Psoas muscle (tissue), 8 donors: ENCODE data around the gene IGSF9B. TPM values are rescaled to one million over a fixed set of nuclear protein-coding genes. Genes with fewer than 3 reads are reported as not detected.
A peak's percentile ranks its signal among the peaks of the same experiment; 100 is the strongest.

Experiments used
- ATAC-seq, 4 donors: fragments of 200-7000 bp; cut with Tn5 transposase; one replicate each; pipeline ENCODE4 v1.9.1; 2020; ENCODE audit warnings: moderate library complexity in 3 of 4, mild to moderate bottlenecking in 2 of 4
- DNase-seq, 2 donors: peaks; one replicate each; pipeline ENCODE4 v3.0.0-alpha.2; 2020
- H3K27ac ChIP-seq: fragments of 200-600 bp; one replicate; pipeline ENCODE4 v1.8.0; 2022
- H3K27me3 ChIP-seq, 3 donors: fragments of 200-600 bp in 1 of 3; one replicate each; pipeline versions ENCODE4 v1.6.1 to v1.8.0; 2013 to 2022; ENCODE audit warnings: low read length in 2 of 3, mild to moderate bottlenecking in 2 of 3, moderate library complexity in 1 of 3; ENCODE audit not compliant: insufficient read depth in 3 of 3
- H3K36me3 ChIP-seq, 2 donors: fragments of 200-600 bp in 1 of 2; one replicate each; pipeline versions ENCODE4 v1.6.1 to v1.8.0; 2013 to 2022; ENCODE audit warnings: low read depth in 1 of 2, mild to moderate bottlenecking in 1 of 2, moderate library complexity in 1 of 2; ENCODE audit not compliant: insufficient read depth in 1 of 2
- H3K4me1 ChIP-seq: fragments of 200-600 bp; one replicate; pipeline ENCODE4 v1.8.0; 2022
- H3K4me3 ChIP-seq: fragments of 200-600 bp; one replicate; pipeline ENCODE4 v1.8.0; 2022; ENCODE audit warnings: mild to moderate bottlenecking
- H3K9me3 ChIP-seq: fragments of 200-600 bp; one replicate; pipeline ENCODE4 v1.8.0; 2022
- WGBS, 3 donors: extraction: QIAGEN DNeasy Blood & Tissue Kit; methylation state at CpG; one replicate each; pipeline versions ENCODE4 v1.1.6 to v1.1.7; 2013; 5-methylcytosine and 5-hydroxymethylcytosine counted together
- intact Hi-C, 2 donors: fragments of 100-400 bp; cut with DNase I; formaldehyde crosslinking; loops; one replicate each; pipeline versions ENCODE4 v1.11.0 to v1.14.2; 2022
- polyA plus RNA-seq, 3 donors: library from polyadenylated mRNA; stranded (reverse); fragments of 200-250 nt; gene quantifications; one replicate each; pipeline ENCODE4 v1.2.3, GENCODE V29; 2013
- total RNA-seq, 4 donors: library from RNA; stranded (reverse); fragmentation: NEBNext Ultra II Directional in 2 of 4; extraction: Animal tissue kit (Norgen Biotek cat#: 25700) in 2 of 4; gene quantifications; one replicate each; pipeline versions ENCODE4 v1.2.1 to v1.2.4, GENCODE V29; 2021 to 2023
- TF ChIP-seq, protein P1 (sequence below): fragments of 200-600 bp; IDR thresholded peaks from one replicate; pipeline ENCODE4 v1.8.0; 2022; ENCODE audit warnings: antibody characterized with exemption
- donor health status: healthy with polysubstance abuse.
- donor health status: DM: no; HTN: no; CAD: no; lungs with moderate emphysema.
- donor health status: Bipolar disorder and iron deficiency.
- donor health status: healthy.
- donor health status: DM: yes; HTN: yes; CAD: no.
- donor health status: DM: no; HTN: no; CAD: no.
- donor health status: DM: no; HTN: no; CAD: no.
- donor health status: DM: yes; HTN: yes; CAD: no.

Gene IGSF9B
- total and polyA plus RNA-seq, 7 donors = 0.56 to 3.4 (median 0.87) TPM

DNA sequence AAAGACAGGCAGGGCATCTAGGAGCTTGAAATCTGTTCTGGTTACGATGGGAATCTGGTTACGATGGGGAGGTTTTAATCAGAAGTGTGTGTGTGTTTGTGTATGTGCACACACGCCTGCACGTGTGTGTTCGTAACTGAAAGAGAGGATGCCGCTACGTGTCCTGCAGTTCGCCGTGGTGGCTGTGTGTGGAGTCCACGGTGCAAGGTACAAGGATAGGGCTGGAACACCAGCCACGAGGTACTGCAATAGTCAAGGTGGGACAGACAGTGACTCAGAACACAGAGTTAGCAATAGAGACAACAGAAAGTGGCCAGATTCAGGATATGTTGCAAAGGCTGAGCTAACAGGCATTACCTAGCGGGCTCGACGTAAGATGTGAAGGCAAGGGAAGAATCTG is 46.7 kb downstream of the IGSF9B start:
- 88 to 92% (median 90%) methylated on average over 14 of the region's 14 CpGs for WGBS, 3 donors
- Histone ChIP-seq H3K4me1 (no peaks in the 10 kb centered on the region), H3K9me3 (no peaks in the 10 kb centered on the region), H3K36me3 (peaks cover 0 to 44% of the 10 kb centered on the region in 2 donors), H3K27me3 (no peaks in the 10 kb centered on the region), H3K4me3 (no peak overlapping the region), H3K27ac (no peak overlapping the region)
- ATAC-seq (no peak), DNase-seq (peak in 1 of 2 donors; percentile 9)
- TF ChIP-seq, protein P1, sequence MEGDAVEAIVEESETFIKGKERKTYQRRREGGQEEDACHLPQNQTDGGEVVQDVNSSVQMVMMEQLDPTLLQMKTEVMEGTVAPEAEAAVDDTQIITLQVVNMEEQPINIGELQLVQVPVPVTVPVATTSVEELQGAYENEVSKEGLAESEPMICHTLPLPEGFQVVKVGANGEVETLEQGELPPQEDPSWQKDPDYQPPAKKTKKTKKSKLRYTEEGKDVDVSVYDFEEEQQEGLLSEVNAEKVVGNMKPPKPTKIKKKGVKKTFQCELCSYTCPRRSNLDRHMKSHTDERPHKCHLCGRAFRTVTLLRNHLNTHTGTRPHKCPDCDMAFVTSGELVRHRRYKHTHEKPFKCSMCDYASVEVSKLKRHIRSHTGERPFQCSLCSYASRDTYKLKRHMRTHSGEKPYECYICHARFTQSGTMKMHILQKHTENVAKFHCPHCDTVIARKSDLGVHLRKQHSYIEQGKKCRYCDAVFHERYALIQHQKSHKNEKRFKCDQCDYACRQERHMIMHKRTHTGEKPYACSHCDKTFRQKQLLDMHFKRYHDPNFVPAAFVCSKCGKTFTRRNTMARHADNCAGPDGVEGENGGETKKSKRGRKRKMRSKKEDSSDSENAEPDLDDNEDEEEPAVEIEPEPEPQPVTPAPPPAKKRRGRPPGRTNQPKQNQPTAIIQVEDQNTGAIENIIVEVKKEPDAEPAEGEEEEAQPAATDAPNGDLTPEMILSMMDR = no peak
- intact Hi-C loops = no loop called here

DNA sequence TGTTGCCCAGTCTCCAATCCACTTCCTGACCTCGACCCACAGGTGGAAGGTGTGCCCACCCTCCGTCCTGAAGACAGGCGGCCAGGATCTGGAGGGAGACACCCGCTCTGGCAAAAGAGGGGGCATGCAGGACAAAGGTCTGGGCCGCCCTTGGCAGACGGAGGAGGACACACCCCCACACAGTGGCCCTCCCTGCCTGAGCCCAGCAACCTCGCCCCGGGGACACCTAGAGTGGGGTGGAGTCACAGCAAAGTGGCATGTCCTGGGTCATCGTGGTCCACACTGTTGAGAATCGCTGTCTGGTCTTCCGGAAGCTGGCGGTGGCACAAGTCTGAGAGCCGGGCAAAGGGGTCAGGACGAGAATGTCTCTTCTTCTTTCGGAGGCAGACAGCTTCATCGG is 47.9 kb downstream of the IGSF9B start:
- peaks cover 0 to 44% of the 10 kb centered on the region in 2 donors for H3K36me3 ChIP-seq
- H3K27ac ChIP-seq = no peak overlapping the region
- intact Hi-C loops = no loop called here
- no peaks in the 10 kb centered on the region for H3K27me3 ChIP-seq
- no peaks in the 10 kb centered on the region for H3K9me3 ChIP-seq
- TF ChIP-seq, protein P1 = no peak
- H3K4me3 ChIP-seq = no peak overlapping the region
- H3K4me1 ChIP-seq = no peaks in the 10 kb centered on the region
- 88 to 91% (median 89%) methylated on average over 16 of the region's 16 CpGs for WGBS, 3 donors
- ATAC-seq (no peak), DNase-seq (peak in 1 of 2 donors; percentile 30)

DNA sequence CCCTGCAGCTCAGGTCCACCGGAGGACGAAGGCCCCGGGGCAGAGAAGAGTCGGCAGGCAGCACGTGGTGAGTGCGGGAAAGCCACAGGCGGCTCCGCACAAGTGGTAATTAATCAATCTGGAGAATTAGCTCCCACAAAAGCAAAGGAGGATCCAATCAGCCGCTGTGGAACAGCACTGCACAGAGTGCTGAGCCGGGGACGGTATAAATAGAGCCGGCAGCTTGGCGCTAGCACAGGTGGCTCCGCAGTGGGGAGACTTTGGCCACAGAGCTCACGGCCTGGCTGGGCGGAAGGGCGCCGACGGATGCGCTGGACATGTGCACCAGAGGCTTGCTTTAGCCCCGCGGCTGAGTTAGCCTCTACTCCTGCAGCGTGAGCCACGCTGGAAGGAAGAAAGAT is 48.9 kb downstream of the IGSF9B start:
- TF ChIP-seq, protein P1 = no peak
- Histone ChIP-seq H3K9me3 (no peaks in the 10 kb centered on the region), H3K27me3 (no peaks in the 10 kb centered on the region), H3K4me3 (no peak overlapping the region), H3K27ac (no peak overlapping the region), H3K4me1 (no peaks in the 10 kb centered on the region), H3K36me3 (peaks cover 0 to 38% of the 10 kb centered on the region in 2 donors)
- ATAC-seq = peak in 1 of 4 donors; percentile 71
- 90 to 91% (median 90%) methylated on average over 24 of the region's 24 CpGs for WGBS, 3 donors
- intact Hi-C loops = no loop called here
- no peak for DNase-seq

DNA sequence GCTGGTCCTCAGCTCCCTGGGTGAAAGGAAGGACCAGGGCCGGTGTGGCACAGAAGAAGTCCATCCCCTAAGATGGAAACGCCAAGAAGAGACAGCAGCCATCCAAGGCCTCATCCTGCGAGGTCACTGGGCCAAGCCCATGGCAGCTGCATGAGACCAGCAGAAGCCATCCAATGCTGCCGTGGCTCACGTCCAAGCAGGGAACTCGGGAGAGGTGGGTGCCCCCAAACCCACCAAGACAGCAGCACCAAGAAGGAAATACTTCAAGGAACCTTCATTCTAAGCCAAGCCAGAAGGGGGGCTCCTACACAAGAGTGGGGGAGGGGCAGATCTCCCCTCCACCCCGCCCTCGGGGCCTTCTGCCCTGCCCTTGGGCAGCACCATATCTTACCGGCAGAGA is 49.6 kb downstream of the IGSF9B start:
- Histone ChIP-seq H3K4me3 (no peak overlapping the region), H3K27me3 (no peaks in the 10 kb centered on the region), H3K27ac (no peak overlapping the region), H3K9me3 (no peaks in the 10 kb centered on the region), H3K36me3 (peaks cover 0 to 38% of the 10 kb centered on the region in 2 donors), H3K4me1 (no peaks in the 10 kb centered on the region)
- WGBS, 3 donors = 76 to 79% (median 79%) methylated on average over 9 of the region's 9 CpGs
- intact Hi-C loops = no loop called here
- no peak for DNase-seq
- no peak for ATAC-seq
- TF ChIP-seq, protein P1 = no peak

DNA sequence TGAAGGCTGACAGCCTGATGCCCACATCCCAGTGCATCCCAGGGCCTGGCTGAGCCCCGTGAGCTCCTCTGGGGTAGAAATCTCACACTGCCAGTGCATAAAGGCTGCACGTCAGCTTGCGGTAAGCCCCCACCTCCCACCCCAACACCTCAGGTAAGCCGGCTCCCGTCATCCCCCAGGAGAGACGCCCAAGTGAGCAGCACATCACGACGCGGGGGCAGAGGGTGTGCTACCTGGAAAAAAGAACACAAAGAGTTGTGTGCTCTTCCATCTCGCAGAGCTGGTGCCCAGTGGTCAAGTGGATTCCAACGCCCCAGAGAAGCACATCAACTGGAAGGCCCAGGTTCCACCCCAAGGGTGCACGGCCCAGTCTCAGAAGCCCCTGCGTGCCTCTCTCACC is 50.0 kb downstream of the IGSF9B start:
- no peaks in the 10 kb centered on the region for H3K9me3 ChIP-seq
- intact Hi-C loops = no loop called here
- no peaks in the 10 kb centered on the region for H3K27me3 ChIP-seq
- TF ChIP-seq, protein P1 = no peak
- no peak for ATAC-seq
- no peak for DNase-seq
- peaks cover 0 to 36% of the 10 kb centered on the region in 2 donors for H3K36me3 ChIP-seq
- H3K4me3 ChIP-seq = no peak overlapping the region
- no peak overlapping the region for H3K27ac ChIP-seq
- 92 to 95% (median 95%) methylated on average over 13 of the region's 13 CpGs for WGBS, 3 donors
- no peaks in the 10 kb centered on the region for H3K4me1 ChIP-seq
